GM19240 (cell line): ENCODE measurements around the gene SOX1.

Experiments
- DNase-seq: peaks from one replicate; pipeline ENCODE4 v3.0.0; 2011; ENCODE audit warnings: low spot score; ENCODE audit not compliant: insufficient read length

SOX1 gene

DNA sequence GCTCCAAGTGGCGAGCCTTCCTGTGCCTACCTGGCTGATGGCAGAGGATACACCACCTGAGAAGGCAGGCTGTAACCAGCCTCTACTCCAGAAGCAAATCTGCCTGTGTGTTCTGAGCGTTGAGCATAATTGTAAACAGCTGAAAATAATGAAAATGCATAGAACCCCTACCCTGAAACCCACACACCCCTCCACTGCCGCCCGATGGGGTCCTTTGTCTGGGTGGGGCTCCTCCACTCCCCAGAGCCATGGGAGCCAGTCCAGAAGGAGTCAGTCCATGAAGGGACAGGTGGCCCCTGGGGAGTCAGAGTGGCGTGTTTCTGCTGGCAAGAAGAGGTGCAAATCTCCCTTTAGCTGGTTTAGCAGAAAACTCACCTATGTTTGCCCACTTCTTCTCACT is 8.0 kb upstream of the SOX1 start:
- no peak for DNase-seq

DNA sequence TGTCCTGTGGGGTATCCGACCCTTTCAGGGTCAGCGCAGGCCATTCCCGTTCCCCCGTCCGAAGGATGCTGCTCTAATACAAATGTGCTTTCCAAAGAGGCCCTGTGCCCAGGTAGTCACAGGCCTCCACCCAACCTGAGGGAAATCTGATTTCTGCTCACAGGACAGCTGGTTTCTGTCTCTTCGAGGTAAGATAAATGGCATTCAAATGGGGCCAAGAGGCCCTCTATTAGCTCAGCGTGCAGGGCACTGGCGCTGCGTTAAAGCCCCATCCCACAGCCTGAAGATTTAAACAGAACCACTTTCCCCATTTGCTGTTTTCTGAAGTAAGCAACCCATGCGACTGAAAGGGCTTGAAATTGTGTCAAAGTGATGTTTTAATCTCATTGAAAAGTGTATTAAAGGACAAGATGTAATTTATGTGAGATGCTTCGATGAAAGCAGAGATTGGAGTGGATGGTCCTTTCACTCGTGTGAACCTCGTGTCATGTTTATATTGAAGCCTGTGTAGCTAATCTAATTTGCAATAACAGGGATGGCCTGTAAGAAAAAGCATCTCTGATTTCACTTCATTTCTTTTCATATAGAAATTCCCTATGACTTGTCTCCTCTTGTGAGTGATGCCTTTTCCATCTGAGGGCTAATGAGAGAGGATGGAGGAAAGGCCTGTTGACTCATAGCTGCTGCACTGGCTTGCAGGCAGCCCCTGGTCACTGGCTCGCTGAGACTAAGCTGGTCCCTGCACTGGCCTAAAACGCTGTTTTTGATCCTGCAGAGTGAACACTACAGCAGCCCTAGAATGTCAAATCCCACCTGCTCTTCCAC is 7.3 kb upstream of the SOX1 start:
- DNase-seq = no peak

DNA sequence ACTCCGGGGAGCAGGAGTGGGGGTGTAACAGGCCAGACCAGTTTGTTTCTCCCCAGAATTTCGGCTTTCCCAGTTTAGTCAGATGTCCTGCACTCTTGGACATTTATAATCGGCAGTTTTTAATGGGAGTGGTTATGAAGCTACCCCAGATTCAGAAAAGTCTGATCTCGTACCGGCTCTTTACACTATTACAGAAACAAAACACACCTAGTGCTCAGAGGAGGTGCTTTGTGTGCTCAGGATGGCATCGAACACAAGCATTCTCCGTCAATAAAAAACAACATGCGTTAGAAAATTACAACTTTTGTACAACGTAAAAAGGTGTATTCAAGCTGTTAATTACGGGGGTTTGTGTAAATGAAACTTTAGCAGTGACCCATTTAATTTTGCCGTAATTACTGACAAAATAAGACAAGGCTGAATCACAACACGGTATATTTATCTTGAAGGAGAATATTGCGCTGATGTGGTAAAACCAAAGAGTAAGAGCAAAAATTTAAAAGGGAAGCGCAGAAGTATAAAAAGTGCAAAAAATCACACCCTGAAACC is 6.6 kb upstream of the SOX1 start:
- no peak for DNase-seq

DNA sequence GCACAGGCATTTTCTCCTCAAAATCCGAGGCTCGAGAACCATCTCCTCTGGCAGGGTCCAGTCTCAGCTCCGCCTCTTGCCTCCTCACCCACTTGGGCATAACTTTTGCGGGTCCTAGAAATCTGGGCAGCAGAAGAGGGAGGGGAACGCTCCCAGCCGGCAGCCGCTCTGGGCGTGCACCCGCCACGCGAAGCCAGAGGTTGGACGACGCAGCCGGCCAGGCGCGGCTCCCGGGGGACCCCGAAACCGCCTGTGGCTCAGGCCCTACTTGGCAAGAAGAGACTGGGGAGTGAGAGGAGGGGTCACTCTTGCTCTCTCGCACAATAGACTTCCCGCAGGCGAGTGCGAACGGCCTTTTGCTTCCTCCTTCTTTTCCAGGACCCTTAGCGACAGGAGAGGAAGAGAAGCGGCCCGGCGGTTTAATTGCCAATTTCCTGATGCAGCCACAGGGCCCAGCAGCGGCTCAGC is 6.0 kb upstream of the SOX1 start:
- no peak for DNase-seq

DNA sequence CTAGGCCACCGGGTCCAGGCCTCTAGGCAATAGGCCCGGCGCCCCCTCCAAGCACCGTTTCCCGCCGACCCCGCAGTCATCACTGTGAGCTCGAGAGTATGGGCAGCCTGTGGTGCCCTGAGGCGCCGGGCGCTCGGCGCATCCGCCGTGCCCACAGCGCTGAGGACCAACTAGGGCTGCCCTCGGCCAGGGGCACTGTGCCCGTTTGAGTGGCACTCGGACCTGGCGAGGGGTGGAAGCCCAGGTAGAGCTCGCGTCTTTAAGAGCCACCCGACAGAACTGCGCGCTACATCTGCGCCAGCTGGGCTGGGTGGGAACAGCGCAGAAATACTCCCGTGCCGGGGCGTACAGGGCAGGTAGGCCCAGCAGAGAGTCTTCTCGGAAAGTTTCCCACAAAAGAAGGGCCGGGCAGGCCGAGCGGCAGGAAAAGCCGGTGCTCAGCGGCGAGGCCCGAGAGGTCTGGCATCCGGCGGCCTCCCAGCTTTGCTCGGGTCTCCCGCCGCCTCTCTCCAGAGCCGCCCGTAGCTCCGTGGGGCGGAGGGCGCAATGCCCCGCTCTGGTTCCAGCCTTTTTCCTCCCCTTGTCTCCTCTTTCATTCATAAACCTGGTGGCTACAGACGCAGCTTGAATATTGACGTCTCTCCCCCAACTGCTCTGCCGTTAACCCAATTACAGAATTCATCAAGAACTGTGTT is 5.4 kb upstream of the SOX1 start:
- no peak for DNase-seq

DNA sequence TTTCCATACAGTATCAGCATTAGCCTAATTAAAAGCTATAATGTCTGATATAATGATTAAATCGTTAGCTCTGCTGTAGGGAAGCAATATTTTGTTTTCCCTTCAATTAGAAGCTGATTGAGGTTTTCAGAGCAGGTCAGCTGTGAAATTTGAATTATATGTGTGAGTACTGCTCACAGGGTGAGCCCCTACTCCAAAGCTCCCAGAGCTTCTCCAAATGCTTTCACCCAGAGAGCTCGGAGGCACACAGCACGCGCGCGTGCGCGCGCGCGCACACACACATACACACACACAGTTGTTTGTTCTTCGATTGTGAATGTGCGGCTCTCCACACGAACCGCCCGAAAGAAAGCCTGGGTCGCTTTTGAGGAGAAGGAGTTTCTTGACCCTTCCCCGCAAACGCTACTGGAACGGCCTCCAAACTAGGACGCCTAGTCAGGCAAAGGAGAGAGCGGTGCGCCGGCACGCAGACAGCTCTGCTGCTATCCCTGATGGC is 4.8 kb upstream of the SOX1 start:
- DNase-seq = no peak

DNA sequence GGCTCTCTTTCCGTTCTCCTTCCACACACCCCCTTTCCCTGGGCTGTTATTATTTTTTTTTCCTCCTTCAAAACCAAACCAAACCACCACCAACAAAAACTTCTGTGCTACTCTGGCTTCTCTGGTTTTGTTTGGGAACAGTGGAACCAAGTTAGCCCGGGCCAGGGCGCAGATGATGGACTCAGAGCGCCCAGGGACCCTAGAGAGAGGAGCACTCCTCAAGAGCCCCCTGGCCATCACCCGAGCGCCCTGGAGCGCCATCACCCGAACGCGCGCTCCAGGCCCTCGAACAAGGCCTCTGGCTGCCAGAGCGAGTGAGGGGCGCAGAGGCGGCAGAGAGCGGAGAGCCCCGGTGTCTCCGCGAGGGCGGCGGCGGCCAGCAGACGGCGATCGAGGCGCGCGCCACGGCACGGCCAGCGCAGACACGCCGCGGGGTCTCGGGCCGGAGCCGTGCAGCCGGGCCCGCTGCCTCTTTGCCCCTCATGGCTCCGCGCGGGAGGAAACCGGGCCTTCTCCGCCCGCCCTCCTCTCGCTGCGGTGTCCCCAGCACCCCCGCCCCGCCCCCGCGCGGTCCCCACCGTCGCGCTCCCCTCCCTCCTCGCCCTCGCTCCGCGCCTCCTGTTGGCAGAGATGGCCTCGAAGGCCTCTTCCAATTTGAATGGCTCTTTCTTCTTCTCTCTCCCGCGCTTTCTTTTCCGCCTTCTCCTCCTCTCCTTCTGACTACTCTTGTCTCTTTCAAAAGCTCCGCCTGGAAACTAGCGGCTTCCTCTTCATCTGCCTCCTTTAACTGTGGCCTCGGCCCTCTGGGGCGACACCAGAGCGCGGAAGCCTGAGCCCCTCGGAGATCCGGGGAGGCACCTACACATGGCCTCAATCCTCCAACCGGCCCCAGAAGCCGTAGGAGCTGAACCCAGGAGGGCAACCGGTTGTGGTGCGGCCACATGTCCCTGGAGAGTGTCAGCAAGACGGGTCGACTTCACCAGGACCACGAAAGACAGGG is 4.1 kb upstream of the SOX1 start:
- no peak for DNase-seq

DNA sequence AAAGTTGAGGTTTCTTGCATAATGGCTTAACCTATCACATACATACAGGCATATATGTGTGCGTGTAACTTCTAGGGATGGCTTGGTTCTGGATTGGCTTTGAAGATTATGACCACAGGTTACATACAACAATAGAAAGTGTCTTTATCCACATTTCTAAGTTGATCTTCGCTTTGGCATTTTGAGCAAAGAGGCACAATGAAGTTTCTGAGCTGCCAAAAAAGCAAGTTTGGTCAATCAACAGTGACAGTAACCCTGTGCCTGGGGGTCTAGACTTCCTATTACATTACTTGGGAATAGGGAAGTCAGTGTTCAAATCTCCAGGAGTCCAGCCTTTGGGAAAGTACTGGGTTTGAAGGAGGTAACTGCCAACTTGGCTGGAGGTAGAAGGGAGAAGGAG is 3.1 kb upstream of the SOX1 start:
- DNase-seq = no peak

DNA sequence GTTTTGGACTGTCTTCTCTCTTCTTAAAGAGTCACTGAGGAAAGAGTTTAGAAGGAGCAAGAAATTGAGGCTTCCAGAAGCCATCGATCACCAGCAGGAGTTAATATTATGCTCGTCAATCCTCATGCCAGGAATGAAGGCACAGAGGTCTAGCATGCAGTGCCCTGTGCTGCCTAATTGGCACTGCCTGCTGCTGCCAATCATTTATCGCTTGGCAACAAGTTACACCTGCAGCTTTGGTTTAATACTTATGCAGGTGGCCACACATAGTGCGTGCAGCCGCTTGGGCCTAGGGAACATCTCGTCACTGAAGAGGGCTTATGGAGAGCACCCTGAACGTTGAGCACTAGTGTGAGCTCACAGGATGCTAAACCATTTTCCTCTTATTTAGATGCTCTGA is 2.7 kb upstream of the SOX1 start:
- no peak for DNase-seq

DNA sequence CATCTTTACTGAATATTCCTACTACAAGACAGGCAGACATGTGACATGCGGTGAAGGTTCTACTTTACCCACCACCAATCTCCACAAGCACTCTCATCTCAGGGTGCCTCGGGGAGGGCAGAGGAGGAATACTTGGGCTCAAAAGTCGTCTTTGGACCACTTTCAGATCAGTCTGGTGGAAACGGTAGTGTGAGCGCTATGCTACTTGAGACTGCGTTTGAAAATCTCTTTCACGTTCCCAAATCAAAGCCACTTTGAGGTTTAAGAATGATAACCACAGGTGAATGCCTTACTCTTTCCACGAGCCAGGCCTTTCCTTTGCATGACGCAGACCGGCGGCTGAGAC is 1.5 kb upstream of the SOX1 start:
- no peak for DNase-seq

DNA sequence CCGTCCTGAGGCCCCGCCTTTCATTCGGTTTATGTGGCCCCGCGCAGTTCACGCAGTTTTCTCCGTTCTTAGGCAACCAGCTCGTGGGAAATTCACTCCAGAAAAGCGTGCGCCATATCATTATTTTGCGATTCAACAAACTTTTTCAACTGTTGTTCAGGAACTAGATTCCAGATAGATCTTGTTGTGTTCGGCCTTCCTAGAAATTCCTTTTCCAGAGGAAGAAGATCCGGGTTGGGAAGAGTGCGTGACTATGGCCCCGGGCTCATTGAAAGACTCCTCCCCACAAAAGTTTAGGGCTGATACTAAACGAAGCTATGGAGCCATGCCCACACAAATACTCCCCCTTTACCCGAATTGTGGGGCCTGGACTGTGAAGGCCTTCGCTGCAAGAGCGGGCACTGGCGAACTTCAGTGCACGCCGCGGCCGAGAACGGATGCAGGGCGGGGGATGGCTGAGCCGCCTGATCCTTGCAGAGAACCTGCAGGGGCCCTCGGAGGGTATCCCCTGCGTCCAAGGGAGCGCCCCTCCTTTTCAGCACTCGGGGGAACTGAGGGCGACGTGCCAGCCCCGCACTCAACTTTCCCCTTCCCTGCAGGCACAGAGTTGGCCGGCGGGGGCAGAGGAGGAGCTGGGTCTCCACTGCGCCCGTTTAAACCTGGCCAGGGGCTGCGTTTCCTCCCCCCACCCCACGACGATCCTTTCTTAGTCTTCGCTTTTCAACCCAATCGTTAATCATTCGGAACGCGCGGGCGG is 904 bp upstream of the SOX1 start:
- no peak for DNase-seq

DNA sequence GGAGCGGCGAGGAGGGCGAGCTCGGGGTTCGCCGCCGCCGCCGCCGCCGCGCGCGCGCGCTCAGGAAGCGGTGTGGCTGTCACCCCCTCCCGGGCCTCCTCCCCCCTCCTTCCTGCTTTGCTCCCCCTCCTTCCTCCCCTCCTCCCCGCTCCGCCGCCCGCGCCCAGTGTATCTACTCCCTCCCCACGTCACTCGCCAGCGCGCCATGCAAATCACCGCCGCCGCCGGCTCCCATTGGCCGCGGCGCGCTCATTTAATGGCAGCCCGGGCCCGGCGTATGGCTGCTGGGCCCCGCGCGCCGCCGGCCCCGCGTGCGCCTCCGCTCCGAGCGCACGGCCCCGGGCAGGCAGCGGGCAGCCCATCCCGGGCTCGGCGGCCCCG is 335 bp upstream of the SOX1 start:
- no peak for DNase-seq

DNA sequence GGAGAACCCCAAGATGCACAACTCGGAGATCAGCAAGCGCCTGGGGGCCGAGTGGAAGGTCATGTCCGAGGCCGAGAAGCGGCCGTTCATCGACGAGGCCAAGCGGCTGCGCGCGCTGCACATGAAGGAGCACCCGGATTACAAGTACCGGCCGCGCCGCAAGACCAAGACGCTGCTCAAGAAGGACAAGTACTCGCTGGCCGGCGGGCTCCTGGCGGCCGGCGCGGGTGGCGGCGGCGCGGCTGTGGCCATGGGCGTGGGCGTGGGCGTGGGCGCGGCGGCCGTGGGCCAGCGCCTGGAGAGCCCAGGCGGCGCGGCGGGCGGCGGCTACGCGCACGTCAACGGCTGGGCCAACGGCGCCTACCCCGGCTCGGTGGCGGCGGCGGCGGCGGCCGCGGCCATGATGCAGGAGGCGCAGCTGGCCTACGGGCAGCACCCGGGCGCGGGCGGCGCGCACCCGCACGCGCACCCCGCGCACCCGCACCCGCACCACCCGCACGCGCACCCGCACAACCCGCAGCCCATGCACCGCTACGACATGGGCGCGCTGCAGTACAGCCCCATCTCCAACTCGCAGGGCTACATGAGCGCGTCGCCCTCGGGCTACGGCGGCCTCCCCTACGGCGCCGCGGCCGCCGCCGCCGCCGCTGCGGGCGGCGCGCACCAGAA is 1.1 kb downstream of the SOX1 start:
- DNase-seq = no peak

DNA sequence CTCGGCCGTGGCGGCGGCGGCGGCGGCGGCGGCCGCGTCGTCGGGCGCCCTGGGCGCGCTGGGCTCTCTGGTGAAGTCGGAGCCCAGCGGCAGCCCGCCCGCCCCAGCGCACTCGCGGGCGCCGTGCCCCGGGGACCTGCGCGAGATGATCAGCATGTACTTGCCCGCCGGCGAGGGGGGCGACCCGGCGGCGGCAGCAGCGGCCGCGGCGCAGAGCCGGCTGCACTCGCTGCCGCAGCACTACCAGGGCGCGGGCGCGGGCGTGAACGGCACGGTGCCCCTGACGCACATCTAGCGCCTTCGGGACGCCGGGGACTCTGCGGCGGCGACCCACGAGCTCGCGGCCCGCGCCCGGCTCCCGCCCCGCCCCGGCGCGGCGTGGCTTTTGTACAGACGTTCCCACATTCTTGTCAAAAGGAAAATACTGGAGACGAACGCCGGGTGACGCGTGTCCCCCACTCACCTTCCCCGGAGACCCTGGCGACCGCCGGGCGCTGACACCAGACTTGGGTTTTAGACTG is 1.7 kb downstream of the SOX1 start:
- DNase-seq = no peak

DNA sequence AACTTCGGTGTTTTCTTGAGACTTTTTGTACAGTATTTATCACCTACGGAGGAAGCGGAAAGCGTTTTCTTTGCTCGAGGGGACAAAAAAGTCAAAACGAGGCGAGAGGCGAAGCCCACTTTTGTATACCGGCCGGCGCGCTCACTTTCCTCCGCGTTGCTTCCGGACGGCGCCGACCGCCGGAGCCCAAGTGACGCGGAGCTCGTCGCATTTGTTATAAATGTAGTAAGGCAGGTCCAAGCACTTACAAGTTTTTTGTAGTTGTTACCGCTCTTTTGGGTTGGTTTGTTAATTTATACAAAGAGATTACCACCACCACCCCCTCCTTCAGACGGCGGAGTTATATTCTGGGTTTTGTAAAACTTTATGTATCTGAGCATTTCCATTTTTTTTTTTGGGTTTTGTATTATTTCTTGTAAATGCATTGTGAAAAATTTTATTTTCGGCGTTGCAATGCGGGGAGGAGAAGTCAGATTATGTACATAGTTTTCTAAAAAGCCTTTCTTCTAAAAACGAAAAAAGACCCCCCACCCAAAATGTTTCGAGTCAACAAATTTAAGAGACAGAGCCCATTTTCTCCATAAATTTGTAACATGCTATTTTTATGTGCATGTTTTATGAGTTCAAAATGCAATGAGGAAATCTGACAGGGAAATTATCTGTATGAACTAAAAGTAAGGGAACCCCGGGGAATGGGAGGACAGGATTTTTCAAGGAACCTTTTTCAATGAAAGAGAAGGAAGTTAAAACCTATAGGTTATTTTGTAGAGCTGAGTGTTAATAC is 2.3 kb downstream of the SOX1 start:
- DNase-seq = no peak

DNA sequence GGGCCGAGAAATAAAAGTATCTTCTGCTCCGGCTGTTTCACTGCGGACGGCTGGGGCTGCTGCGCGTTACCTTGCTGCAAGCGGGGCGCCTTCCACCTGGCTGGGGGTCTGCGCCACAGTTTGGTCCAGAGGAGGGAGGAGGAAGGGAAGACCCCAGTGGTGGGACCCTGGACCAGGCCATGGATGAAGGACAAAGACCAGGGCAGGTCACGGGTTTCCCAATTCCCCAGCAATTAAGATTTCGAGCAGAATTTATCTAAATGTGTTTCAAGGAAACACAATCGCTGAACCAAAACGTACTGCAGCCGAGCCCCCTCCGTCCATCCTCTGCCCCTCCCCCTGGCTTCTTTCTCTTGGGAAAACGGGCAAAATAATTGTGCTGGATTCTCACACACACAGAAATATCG is 2.9 kb downstream of the SOX1 start:
- DNase-seq = no peak

DNA sequence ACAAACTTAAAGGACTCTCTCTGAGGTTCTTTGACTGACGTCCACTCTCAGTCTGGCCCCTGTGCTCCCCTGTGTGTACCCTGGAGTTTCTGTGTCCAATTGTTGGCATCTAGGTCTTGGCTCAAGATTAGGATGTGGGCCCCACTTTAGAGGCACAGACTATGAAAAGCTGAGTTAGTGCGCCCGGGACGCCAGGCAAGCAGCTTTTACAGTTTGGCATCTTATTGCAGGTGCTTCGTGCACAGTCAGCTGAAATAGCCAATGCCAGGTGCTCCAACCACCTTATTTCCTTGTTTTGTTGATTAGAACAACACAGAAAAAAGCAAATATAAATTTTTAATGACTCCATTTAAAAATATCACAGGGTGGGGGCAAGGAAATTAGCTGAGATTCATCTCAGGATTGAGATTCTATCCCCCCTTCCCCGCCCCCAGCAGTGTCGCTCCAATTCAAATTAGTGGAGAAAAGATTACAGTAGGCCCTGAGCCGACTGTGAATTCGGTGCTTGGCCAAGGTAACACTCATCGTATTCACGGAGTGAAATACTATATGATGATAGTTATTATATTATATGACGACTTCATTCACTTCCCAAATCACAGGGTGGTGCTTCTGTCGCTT is 4.3 kb downstream of the SOX1 start:
- DNase-seq = no peak

DNA sequence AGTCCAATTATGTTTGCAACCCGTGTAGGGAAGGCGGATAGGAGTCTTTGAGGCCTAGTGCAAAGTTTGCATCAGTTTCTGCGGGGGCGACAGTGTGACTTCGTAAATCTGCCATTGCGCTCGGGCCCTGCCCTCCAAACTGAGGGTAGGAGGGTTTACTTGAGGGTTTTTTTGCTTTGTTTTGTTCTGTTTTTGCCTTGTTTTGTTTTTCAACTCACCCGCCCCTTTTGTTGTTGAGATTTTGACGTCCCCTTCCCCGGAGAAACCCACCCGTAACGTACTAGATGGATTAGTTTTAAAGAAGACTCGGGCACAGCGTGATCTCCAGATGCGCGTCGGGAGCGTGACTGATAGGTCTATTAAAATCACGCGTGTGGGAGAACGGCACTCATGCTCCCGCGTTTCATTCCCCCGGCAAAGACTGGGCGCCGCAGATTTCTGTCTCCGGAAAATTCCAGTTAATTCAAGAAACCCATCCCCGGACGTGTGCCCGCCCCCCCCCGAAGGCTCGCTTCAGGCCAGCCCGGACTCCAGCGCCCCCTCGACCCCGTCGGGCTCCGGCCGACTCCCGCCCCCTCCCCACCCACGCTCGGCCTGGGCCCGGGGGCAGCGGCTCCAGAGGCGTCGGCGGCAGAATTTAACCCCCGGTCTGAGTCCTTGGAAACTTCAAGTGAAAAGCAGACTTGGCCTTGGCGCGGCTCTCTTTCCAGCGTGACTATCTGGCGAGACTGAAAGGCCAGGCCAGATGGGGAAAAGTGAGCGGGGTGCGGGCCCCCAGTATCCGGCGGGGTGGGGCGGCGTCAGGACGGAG is 5.0 kb downstream of the SOX1 start:
- DNase-seq = no peak
